Lung (tissue), 12 donors: ENCODE data around the gene C7. TPM values are rescaled to one million over a fixed set of nuclear protein-coding genes. Genes with fewer than 3 reads are reported as not detected.

Experiments
- ATAC-seq: fragments of 200-7000 bp; cut with Tn5 transposase; one replicate; pipeline ENCODE4 v1.9.1; 2020; ENCODE audit warnings: moderate number of reproducible peaks; ENCODE audit not compliant: insufficient read depth, low FRiP score
- DNase-seq, 3 donors: peaks; one replicate each; pipeline ENCODE4 v3.0.0-alpha.2; 2013 to 2017
- H3K27ac ChIP-seq, 2 donors: one replicate each; pipeline ENCODE4 v1.5.1; 2013; ENCODE audit warnings: mild to moderate bottlenecking in 2 of 2, moderate library complexity in 2 of 2, control low read depth in 1 of 2, inconsistent platforms in 1 of 2, low read depth in 1 of 2, low read length in 1 of 2
- H3K27me3 ChIP-seq, 3 donors: one replicate each; pipeline ENCODE4 v1.5.1; 2013; ENCODE audit warnings: low read length in 2 of 3; ENCODE audit not compliant: control insufficient read depth in 3 of 3, insufficient read depth in 3 of 3
- H3K36me3 ChIP-seq, 4 donors: one replicate each; pipeline ENCODE4 v1.5.1; 2013; ENCODE audit warnings: low read length in 4 of 4, mild to moderate bottlenecking in 1 of 4, moderate library complexity in 1 of 4; ENCODE audit not compliant: control insufficient read depth in 4 of 4, insufficient read depth in 4 of 4
- H3K4me1 ChIP-seq, 5 donors: one replicate each; pipeline ENCODE4 v1.5.1; 2013; ENCODE audit warnings: low read length in 5 of 5, mild to moderate bottlenecking in 2 of 5, moderate library complexity in 1 of 5; ENCODE audit not compliant: control insufficient read depth in 5 of 5, insufficient read depth in 5 of 5
- H3K4me3 ChIP-seq: one replicate; pipeline ENCODE4 v1.5.1; 2013; ENCODE audit warnings: mild to moderate bottlenecking, control low read depth, moderate library complexity
- H3K9ac ChIP-seq, 2 donors: one replicate each; pipeline ENCODE4 v1.5.1; 2013; ENCODE audit warnings: low read length in 2 of 2, control low read depth in 1 of 2; ENCODE audit not compliant: insufficient read depth in 1 of 2
- H3K9me3 ChIP-seq, 4 donors: one replicate each; pipeline ENCODE4 v1.5.1; 2013; ENCODE audit warnings: low read length in 3 of 4, mild to moderate bottlenecking in 1 of 4, moderate library complexity in 1 of 4; ENCODE audit not compliant: control insufficient read depth in 4 of 4, insufficient read depth in 3 of 4
- WGBS, 2 donors: extraction: QIAGEN DNeasy Blood & Tissue Kit; methylation state at CpG; one replicate each; pipeline ENCODE4 v1.1.7; 2013; 5-methylcytosine and 5-hydroxymethylcytosine counted together
- polyA plus RNA-seq, 2 donors: library from polyadenylated mRNA; stranded (reverse); fragments of 200-250 nt; gene quantifications; one replicate each; pipeline ENCODE4 v1.2.1, GENCODE V29; 2013
- total RNA-seq, 2 donors: library from RNA; depleted of rRNA in 1 of 2; stranded (reverse); fragments of >200 nt in 1 of 2; gene quantifications; one replicate each; pipeline ENCODE4 v1.2.1, GENCODE V29; 2014 to 2021
- TF ChIP-seq, protein P1 (sequence below): IDR thresholded peaks from 2 replicates; pipeline ENCODE4 v1.5.1; 2012; ENCODE audit warnings: mild to moderate bottlenecking; ENCODE audit errors: control extremely low read depth, extremely low read depth
- donor health status: control.
- donor health status: control.
- donor health status: Bipolar disorder and iron deficiency.
- donor health status: healthy.
- donor health status: DM: yes; HTN: yes; CAD: no.

C7 gene
- total and polyA plus RNA-seq, 4 donors: 46.2 to 763 (median 120) TPM

- Histone ChIP-seq H3K4me1 (peaks cover 0 to 5% (median 3%) of the 10 kb centered on the region in 5 donors), H3K36me3 (peaks cover 0 to 3% (median 0%) of the 10 kb centered on the region in 4 donors), H3K9ac (no peak overlapping the region), H3K4me3 (no peak overlapping the region), H3K27me3 (no peaks in the 10 kb centered on the region), H3K27ac (no peak overlapping the region), H3K9me3 (no peaks in the 10 kb centered on the region)
- TF ChIP-seq, protein P1, sequence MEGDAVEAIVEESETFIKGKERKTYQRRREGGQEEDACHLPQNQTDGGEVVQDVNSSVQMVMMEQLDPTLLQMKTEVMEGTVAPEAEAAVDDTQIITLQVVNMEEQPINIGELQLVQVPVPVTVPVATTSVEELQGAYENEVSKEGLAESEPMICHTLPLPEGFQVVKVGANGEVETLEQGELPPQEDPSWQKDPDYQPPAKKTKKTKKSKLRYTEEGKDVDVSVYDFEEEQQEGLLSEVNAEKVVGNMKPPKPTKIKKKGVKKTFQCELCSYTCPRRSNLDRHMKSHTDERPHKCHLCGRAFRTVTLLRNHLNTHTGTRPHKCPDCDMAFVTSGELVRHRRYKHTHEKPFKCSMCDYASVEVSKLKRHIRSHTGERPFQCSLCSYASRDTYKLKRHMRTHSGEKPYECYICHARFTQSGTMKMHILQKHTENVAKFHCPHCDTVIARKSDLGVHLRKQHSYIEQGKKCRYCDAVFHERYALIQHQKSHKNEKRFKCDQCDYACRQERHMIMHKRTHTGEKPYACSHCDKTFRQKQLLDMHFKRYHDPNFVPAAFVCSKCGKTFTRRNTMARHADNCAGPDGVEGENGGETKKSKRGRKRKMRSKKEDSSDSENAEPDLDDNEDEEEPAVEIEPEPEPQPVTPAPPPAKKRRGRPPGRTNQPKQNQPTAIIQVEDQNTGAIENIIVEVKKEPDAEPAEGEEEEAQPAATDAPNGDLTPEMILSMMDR: no peak
- DNase-seq (peak in 2 of 3 donors; percentile 52 to 55), ATAC-seq (no peak)
- WGBS, 2 donors: 86 to 88% methylated on average over 1 of the region's 1 CpG
These were observed 89.8 kb downstream of the C7 start for GRCh38 chr5:40999142-40999541.

- Histone ChIP-seq H3K27me3 (no peaks in the 10 kb centered on the region), H3K4me3 (no peak overlapping the region), H3K27ac (no peak overlapping the region), H3K9me3 (no peaks in the 10 kb centered on the region), H3K4me1 (peaks cover 0 to 5% (median 3%) of the 10 kb centered on the region in 5 donors), H3K36me3 (peaks cover 0 to 3% (median 0%) of the 10 kb centered on the region in 4 donors), H3K9ac (no peak overlapping the region)
- WGBS, 2 donors: 95 to 97% methylated on average over 4 of the region's 4 CpGs
- DNase-seq: no peak
- TF ChIP-seq, protein P1: no peak
- no peak for ATAC-seq
These were observed 90.7 kb downstream of the C7 start for GRCh38 chr5:40999966-41000365.

GRCh38 chr5:41003670-41004376 is 94.5 kb downstream of the C7 start:
- H3K9me3 ChIP-seq: no peaks in the 10 kb centered on the region
- 60 to 62% methylated on average over 3 of the region's 3 CpGs for WGBS, 2 donors
- peaks cover 0 to 5% (median 0%) of the 10 kb centered on the region in 5 donors for H3K4me1 ChIP-seq
- no peak overlapping the region for H3K27ac ChIP-seq
- ATAC-seq (no peak), DNase-seq (no peak)
- TF ChIP-seq, protein P1: no peak
- no peak overlapping the region for H3K9ac ChIP-seq
- no peak overlapping the region for H3K4me3 ChIP-seq
- no peaks in the 10 kb centered on the region for H3K27me3 ChIP-seq
- no peaks in the 10 kb centered on the region for H3K36me3 ChIP-seq

- no peaks in the 10 kb centered on the region for H3K9me3 ChIP-seq
- H3K4me3 ChIP-seq: no peak overlapping the region
- H3K9ac ChIP-seq: no peak overlapping the region
- no peaks in the 10 kb centered on the region for H3K27me3 ChIP-seq
- no peaks in the 10 kb centered on the region for H3K4me1 ChIP-seq
- DNase-seq (no peak), ATAC-seq (no peak)
- no peaks in the 10 kb centered on the region for H3K36me3 ChIP-seq
- 88 to 91% methylated on average over 7 of the region's 7 CpGs for WGBS, 2 donors
- TF ChIP-seq, protein P1: no peak
- no peak overlapping the region for H3K27ac ChIP-seq
These were observed 95.6 kb downstream of the C7 start for GRCh38 chr5:41004931-41005330.
